BE2C (cell line): ENCODE data around the gene WNT7A.

Experiments
- DNase-seq: peaks from one replicate; pipeline ENCODE4 v3.0.0-alpha.2; 2020
- H3K27me3 ChIP-seq: fragments of 250-450 bp; sonication (Bioruptor Pico); 2 replicates; pipeline ENCODE4 v1.5.1; 2020; ENCODE audit warnings: mild to moderate bottlenecking
- H3K36me3 ChIP-seq: fragments of 250-450 bp; sonication (Bioruptor Pico); 2 replicates; pipeline ENCODE4 v1.5.1; 2020; ENCODE audit warnings: mild to moderate bottlenecking
- H3K4me1 ChIP-seq: fragments of 250-450 bp; sonication (Bioruptor Pico); 2 replicates; pipeline ENCODE4 v1.5.1; 2020
- H3K4me3 ChIP-seq: 2 replicates; pipeline ENCODE4 v1.5.1; 2011; ENCODE audit warnings: low read depth, low read length
- H3K9me3 ChIP-seq: fragments of 250-450 bp; sonication (Bioruptor Pico); 2 replicates; pipeline ENCODE4 v1.5.1; 2020
- CTCF ChIP-seq: IDR thresholded peaks from 2 replicates; pipeline ENCODE4 v1.5.1; 2012; ENCODE audit warnings: mild to moderate bottlenecking, low read depth, low read length

Gene WNT7A

GRCh38 chr3:13780432-13781176 lies 99.3 kb downstream of the WNT7A start:
- H3K36me3 ChIP-seq, result no peaks in the 10 kb centered on the region
- TF ChIP-seq CTCF, result no peak
- DNase-seq, result no peak
- no peak overlapping the region for H3K4me3 ChIP-seq
- no peaks in the 10 kb centered on the region for H3K4me1 ChIP-seq
- peaks cover 3% of the 10 kb centered on the region; the same call in 1 of the 2 replicates for H3K27me3 ChIP-seq
- no peaks in the 10 kb centered on the region for H3K9me3 ChIP-seq

- H3K27me3 ChIP-seq, result no peaks in the 10 kb centered on the region
- H3K36me3 ChIP-seq, result no peaks in the 10 kb centered on the region
- H3K9me3 ChIP-seq, result no peaks in the 10 kb centered on the region
- H3K4me3 ChIP-seq, result no peak overlapping the region
- H3K4me1 ChIP-seq, result no peaks in the 10 kb centered on the region
- DNase-seq, result no peak
- TF ChIP-seq CTCF, result no peak
Measured at GRCh38 chr3:13776253-13777050, 103.4 kb downstream of the WNT7A start.

GRCh38 chr3:13772885-13773745 lies 106.8 kb downstream of the WNT7A start:
- no peaks in the 10 kb centered on the region for H3K27me3 ChIP-seq
- H3K9me3 ChIP-seq, result no peaks in the 10 kb centered on the region
- DNase-seq, result no peak
- no peak overlapping the region for H3K4me3 ChIP-seq
- H3K36me3 ChIP-seq, result no peaks in the 10 kb centered on the region
- H3K4me1 ChIP-seq, result no peaks in the 10 kb centered on the region
- TF ChIP-seq CTCF, result no peak

- H3K4me3 ChIP-seq, result no peak overlapping the region
- H3K9me3 ChIP-seq, result no peaks in the 10 kb centered on the region
- H3K4me1 ChIP-seq, result no peaks in the 10 kb centered on the region
- no peak for DNase-seq
- no peak for TF ChIP-seq CTCF
- H3K27me3 ChIP-seq, result no peaks in the 10 kb centered on the region
- H3K36me3 ChIP-seq, result no peaks in the 10 kb centered on the region
Measured at GRCh38 chr3:13772321-13772745, 107.5 kb downstream of the WNT7A start.

- no peaks in the 10 kb centered on the region for H3K27me3 ChIP-seq
- no peaks in the 10 kb centered on the region for H3K9me3 ChIP-seq
Measured at GRCh38 chr3:13771496-13771895, 108.4 kb downstream of the WNT7A start.

More at GRCh38 chr3:13771496-13771895, 108.4 kb downstream of the WNT7A start:
- no peaks in the 10 kb centered on the region for H3K4me1 ChIP-seq
- DNase-seq, result no peak
- H3K4me3 ChIP-seq, result no peak overlapping the region
- H3K36me3 ChIP-seq, result no peaks in the 10 kb centered on the region
- no peak for TF ChIP-seq CTCF
